GM21723 (cell line): ENCODE data around the gene TTBK1.

Source experiments
- ATAC-seq: cut with Tn5 transposase; IDR thresholded peaks from one replicate; pipeline ENCODE4 v1.9.1; 2021; ENCODE audit warnings: mild to moderate bottlenecking, moderate library complexity; ENCODE audit not compliant: unreplicated experiment

TTBK1 gene

DNA sequence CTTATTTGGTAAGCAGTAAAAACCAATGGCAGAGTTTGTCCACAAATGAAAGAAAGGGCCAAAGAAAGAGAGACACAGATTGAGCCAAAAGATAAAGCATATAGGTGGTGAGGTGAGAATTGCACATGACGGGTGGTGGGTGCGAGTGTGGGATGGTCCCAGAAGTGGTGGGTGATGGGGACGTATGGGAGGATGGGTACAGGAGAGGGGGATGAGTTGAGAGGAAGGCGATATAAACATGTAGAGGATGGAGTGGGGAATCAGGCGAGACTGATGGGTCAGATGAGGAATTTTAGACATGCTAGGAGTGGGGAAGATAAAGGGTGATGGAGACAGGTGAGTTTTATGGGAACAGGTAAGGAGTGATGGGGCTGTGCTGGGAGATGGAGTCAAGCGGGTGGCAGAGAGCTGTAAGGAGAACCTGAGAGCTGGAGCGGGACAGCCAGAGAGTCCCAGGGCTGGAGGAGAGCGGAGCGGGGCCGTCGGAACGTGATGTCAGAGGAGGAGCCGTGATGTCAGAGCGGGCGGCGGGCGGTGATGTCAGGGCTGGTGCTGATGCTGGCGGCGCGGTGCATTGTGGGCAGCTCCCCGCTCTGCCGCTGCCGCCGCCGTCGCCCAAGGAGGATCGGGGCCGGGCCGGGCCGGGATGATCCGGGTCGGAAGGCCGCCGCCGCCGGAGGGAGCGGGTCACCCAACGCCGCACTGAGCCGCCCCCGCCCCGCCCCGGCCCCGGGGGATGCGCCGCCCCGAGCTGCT lies at the start of gene TTBK1:
TTBK1 (plus strand) TSS at position 574 of the 756 bp plus-strand sequence. CDS start 3,180 bp downstream, outside the sequence.
- no peak for ATAC-seq

DNA sequence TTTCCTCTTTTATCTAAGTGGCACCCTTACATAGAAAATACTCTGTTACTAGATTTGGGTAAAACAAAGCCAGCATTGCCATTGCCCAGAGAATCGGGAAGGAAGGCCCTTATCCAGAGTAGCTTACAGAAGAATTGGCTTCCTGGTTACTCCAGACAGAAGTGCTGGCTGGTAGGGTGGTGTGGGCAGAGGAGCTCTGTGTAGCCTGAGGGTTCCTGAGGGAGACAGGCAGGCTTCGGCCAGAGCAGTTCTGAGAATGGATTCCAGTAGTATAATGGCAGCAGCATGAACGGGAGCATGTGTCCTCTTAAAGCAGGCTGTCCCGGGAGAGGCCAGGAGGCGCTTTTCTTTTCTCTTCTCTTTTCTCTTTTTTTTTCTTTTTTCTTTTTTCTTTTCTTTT lies 49.4 kb upstream of the TTBK1 start:
- ATAC-seq, result no peak

DNA sequence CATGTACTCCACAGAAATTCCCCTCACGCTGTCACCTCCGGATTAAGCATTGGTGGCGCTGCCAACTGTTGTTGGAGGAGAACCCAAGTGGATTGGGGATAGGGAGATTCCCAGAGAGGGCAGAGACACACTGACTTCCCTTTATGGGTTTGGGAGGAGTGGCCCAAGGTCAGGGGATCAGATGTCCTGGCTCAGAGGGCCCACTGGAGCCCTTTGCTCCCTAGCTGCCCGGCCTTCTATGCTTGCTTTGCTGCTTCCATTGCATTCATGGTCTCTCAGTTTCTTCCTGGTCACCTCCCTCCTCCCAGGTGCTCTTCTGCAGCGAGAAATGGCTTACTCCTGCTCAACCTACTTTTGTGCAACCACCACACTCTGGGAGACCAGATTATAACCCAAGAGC lies 46.9 kb upstream of the TTBK1 start:
- ATAC-seq, result no peak

DNA sequence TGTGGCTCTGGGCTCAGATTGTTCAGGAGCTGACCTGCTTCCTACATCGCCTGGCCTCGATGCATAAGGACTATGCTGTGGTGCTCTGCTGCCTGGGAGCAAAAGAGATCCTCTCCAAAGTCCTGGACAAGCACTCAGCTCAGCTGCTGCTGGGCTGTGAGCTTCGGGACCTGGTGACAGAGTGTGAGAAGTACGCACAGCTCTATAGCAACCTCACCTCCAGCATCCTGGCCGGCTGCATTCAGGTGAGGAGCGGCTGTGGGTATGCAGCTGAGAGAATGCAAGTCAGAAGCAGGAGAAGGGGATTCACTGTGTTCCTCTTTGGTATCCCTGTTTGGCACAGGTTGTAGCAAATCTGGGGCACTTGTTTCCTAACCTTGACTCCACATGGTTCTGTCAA lies 43.4 kb upstream of the TTBK1 start:
- ATAC-seq, result no peak

DNA sequence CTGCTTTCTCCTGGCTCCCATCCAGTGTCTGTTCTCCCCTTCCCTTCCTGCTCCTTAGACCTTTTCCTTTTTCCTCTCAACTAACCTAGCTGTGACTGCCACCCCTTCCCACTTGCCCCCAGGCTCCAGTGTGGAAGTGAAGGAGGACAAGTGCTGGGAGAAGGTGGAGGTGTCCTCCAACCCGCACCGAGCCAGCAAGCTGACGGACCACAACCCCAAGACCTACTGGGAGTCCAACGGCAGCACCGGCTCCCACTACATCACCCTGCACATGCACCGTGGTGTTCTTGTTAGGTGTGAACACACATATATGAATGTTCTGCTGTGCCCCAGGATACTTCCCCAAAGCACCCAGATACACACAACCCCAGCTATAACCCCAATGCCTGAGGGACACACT lies 42.7 kb upstream of the TTBK1 start:
- ATAC-seq, result no peak

DNA sequence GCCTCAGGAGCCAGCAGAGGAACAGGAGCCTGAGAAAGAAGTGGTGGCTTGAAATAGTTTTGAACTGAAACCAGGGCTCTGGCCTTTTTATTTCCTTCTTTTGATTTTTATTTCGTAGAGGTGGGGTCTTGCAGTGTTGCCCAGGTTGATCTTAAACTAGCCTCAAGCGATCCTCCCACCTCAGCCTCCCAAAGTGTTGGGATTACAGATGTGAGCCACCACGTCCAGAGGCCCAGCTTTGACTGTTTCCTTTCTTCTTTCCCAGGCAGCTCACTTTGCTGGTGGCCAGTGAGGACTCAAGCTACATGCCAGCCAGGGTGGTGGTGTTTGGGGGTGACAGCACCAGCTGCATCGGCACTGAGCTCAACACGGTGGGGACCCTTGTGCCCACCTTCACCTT lies 40.8 kb upstream of the TTBK1 start:
- ATAC-seq, result no peak

DNA sequence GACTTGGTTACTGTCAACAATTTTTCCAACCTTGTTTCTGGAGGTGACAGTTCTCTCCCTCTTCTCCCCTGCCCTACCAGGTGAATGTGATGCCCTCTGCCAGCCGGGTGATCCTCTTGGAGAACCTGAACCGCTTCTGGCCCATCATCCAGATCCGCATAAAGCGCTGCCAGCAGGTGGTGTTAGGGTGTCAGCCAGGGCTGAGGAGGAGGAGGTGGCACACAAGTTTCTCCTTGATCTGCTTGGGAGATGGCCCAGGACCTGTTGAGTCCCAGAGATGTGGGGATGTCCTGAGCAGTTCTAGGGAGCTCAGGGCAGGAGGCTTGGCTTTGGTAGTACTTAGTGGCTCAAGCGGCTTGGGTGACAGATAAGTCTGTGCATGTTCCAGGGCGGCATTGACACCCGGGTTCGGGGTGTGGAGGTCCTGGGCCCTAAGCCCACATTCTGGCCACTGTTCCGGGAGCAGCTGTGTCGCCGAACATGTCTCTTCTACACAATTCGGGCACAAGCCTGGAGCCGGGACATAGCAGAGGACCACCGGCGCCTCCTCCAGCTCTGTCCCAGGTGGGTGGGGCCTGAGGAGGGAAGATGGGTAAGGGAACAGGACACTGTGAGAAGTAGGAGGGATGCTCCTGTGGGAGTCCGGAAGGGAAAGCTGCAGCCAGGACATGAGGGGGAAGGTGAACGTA lies 40.1 kb upstream of the TTBK1 start:
- no peak for ATAC-seq

DNA sequence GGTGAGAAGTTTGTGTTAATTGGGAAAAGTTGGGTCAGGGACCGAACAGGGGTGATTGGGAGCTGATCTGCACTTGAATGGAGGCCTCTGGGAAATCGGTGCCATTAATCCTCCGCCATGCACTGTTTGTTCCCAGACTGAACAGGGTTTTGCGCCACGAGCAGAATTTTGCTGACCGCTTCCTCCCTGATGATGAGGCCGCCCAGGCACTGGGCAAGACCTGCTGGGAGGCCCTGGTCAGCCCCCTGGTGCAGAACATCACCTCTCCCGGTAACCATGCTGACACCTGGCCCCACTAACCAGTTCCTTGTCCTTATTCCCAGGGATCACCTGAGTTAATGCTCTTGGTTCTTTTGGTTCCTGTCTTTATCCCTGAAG lies 39.6 kb upstream of the TTBK1 start:
- no peak for ATAC-seq

DNA sequence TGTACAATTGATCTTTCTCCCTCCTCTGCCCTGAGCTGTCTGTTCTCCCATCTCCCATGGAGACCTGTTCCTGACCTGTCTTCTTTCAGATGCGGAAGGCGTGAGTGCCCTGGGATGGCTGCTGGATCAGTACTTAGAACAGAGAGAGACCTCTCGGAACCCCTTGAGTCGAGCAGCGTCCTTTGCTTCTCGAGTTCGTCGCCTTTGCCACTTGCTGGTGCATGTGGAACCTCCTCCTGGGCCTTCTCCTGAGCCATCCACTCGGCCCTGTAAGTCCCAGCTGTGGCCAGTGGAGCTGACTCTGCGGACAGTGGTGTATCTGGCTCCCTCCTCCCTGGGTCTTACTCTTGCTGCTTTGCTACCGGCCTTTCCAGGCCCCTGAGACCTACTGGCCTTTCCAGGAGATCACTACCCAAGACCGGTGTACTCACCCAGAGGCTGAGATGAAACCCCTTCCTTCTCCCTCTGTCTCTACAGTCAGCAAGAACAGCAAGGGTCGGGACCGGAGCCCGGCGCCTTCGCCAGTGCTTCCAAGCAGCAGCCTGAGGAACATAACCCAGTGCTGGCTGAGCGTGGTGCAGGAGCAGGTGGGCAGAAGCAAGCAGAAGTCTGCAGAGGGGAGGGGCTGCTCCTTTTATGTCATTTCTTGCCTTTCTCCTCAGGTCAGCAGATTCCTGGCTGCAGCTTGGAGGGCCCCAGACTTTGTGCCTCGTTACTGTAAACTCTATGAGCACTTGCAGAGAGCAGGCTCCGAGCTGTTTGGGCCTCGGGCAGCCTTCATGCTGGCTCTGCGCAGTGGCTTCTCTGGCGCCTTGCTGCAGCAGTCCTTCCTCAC lies 38.8 kb upstream of the TTBK1 start:
- no peak for ATAC-seq

DNA sequence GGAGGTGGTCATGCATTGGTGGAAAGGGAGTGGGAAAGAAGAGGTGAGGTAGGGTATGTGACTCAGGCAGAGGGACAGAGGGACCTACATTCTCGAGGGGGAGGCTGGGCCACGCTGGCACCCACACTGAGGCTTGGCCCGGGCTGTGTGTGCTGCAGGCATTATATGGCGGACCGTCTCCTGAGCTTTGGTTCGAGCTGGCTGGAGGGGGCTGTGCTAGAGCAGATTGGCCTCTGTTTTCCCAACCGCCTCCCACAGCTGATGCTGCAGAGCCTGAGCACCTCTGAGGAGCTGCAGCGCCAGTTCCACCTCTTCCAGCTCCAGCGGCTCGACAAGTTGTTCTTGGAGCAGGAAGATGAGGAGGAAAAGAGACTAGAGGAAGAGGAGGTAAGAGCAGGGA lies 37.4 kb upstream of the TTBK1 start:
- no peak for ATAC-seq

DNA sequence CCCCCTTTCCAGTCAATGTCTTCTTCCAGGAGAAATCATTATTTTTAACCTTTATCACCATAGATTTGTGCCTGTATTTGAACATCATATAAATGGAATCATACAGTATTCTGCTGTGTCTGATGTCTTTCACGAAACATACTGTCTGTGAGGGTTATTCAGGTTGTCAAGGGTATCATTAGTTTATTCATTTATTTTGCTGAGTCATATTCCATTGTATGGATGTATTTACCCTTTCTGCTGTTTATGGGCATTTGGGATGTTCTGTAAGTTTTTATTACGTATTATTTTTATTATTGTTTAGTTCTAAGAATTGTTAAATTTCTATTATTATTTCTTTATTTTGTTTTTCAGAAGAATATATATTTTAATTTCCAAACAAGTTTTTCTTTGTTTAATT lies 36.0 kb upstream of the TTBK1 start:
- ATAC-seq, result no peak

DNA sequence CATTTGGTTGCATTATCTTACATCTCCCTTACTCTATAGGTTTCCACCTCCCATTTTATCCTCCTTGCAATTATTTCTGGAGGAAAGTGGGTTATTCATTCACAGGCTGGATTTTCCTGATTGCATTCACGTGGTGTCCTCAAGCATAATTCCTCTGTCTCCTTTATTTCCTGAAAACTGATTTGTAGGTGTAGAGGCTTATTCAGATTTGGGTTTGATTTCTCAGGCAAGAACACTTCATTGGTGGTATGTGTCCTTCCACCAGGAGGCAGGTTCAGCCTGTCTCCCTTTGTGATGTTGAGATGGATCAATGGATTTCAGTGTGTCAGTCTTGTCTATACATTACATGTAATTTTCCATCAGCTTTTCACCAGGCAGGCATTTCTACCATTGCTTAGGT lies 31.3 kb upstream of the TTBK1 start:
- ATAC-seq, result no peak

DNA sequence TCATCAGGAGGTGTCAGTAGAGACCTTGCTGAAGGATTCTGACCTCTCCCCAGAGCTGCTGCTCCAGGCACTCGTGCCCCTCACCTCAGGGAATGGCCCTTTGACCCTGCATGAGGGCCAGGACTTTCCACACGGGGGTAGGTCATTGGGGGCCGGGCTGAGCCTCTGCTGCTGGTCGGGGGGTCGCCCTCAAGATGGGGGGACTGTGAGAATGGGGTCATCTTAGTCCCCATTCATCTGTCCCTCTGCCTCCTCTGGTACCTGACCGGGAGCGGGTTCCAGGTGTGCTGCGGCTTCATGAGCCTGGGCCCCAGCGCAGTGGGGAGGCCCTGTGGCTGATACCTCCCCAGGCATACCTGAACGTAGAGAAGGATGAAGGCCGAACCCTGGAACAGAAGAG lies 29.9 kb upstream of the TTBK1 start:
- ATAC-seq, result no peak

DNA sequence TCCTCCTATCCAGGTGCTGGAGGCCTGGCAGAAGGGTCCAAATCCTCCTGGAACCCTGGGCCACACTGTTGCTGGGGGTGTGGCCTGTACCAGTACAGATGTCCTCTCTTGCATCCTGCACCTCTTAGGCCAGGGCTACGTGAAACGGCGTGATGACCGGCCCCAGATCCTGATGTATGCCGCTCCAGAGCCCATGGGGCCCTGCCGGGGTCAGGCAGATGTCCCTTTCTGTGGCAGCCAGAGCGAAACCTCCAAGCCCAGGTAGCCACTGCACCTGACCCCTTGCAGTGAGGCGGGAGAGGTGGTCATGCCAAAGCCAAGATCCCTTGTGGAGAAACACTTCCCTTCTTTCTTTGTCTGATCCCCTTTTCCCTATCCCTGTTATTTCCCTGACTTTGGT lies 28.2 kb upstream of the TTBK1 start:
- no peak for ATAC-seq

DNA sequence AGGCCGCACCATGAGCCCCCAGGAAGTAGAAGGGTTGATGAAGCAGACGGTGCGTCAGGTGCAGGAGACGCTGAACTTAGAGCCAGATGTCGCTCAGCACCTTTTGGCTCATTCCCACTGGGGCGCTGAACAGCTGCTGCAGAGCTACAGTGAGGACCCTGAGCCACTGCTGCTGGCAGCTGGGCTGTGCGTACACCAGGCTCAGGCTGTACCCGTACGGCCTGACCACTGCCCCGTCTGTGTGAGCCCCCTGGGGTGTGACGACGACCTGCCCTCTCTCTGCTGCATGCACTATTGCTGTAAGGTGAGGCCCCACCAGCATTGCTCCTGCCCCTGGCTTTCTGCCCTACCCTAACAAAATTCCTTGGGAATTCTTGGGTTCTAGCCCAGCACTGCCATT lies 27.1 kb upstream of the TTBK1 start:
- no peak for ATAC-seq

DNA sequence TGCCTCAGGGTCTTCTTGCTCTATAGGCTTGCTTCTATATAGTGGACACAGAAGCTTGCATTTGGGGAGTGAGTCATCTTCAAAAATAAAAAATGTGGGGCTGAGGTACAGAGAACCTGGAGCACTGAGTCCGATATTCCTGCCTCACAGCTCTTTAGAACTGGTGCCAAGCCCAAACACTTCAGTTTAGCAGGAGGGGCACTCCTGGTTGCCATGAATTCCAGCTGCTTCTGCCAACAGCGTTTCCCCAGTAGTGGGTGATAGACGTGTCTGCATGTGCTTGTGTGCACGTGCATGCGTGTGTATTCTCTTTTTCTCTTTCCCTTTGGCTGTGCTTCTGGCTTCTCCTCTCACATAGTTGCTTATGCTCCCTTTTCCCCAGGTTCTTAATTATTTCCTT lies 25.9 kb upstream of the TTBK1 start:
- ATAC-seq, result no peak

DNA sequence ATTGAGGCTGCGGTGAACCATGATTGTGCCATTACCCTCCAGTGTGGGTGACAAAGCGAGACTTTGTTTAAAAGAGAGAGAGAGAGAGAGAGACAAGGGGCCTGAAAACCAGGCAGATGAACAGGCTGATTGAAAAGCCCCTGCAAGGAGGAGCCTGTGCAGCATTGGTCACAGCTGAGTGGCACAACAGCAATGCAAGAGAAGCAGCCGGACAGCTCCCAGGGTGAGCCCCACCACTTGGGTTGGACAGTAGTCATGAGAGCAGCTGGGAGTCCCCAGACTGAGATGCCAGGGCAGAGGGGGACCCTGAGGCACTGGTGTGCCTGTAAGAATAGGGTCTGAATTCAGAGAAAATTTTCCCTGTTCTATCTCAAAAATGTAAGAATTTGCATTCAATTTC lies 24.2 kb upstream of the TTBK1 start:
- no peak for ATAC-seq

DNA sequence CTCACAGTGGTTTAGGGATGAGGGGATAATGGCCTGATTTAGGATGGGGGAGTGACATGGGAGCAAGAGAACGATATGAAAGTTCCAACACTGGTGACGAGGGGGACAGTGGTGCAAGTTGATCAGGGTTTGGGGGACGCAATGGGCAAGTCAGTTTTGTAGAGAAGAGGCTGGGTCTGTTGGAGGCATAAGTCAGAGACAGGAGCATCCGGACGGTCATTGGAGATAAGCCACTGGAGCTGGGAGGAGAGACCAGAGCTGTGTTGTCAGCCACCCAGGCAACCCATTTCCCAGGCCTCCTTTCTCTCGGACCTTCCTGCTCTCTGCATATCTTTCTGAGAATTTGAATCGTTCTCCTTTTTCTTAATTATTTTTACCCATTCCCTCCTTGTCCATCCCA lies 23.5 kb upstream of the TTBK1 start:
- no peak for ATAC-seq

DNA sequence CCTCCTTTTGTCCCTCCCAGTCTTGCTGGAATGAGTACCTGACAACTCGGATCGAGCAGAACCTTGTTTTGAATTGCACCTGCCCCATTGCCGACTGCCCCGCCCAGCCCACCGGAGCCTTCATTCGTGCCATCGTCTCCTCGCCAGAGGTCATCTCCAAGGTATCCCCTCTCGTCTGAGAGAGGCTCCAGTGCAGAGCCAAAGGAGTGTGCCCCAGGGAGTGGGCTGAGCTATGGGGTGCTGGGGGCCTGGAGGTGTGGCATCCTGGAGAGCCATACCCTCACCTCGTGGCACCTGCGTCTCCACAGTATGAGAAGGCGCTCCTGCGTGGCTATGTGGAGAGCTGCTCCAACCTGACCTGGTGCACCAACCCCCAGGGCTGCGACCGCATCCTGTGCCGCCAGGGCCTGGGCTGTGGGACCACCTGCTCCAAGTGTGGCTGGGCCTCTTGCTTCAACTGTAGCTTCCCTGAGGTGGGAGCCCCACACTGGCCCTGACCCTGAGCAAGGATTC lies 22.8 kb upstream of the TTBK1 start:
- ATAC-seq, result no peak

DNA sequence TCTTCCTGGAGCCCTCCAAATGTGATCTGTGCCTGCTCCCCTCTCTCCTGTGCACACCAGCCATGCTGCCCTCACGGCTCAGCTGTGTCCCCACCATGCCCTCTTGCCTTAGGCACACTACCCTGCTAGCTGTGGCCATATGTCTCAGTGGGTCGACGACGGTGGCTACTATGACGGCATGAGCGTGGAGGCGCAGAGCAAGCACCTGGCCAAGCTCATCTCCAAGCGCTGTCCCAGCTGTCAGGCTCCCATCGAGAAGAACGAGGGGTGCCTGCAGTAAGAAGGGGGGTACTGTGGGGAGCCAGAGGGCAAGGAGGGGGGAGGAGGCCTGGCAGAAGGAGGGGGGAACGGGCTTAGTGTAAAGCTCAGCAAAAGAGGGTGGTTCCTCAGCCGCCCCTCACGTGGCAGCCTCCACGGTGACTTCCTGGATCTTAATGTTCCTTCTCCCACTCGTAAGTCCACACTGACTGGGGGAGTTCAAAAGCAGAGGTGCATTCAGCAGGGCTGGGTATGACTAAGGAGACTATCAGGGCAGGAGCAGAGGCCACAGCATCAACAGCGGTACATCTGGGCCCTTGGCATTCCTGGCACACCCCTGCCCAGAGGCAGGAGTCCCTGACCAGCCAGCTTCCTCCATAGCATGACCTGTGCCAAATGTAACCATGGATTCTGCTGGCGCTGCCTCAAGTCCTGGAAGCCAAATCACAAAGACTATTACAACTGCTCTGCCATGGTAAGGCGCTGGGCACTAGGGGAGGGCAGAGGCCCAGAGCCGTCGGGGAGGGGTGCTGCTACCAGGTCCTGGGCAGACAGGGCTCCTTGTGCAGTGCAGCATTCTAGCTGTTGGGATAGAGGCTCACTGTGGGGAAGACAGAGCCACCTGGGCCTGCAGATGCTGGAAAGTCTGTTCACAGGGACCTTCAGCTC lies 22.0 kb upstream of the TTBK1 start:
- ATAC-seq, result no peak
